HEK293 (cell line): Measurements from ENCODE around the gene DEDD2.

Experiments
- EGR2 ChIP-seq: fragments of 450-650 bp; formaldehyde crosslinking; IDR thresholded peaks from 2 replicates; pipeline ENCODE4 v1.5.1; 2016; ENCODE audit warnings: low read depth, missing biosample characterization, missing genetic modification characterization
- GLIS2 ChIP-seq: fragments of 450-650 bp; formaldehyde crosslinking; IDR thresholded peaks from 2 replicates; pipeline ENCODE4 v1.5.1; 2016; ENCODE audit warnings: missing biosample characterization, missing genetic modification characterization
- KLF8 ChIP-seq: fragments of 450-650 bp; formaldehyde crosslinking; IDR thresholded peaks from 2 replicates; pipeline ENCODE4 v1.5.1; 2016; ENCODE audit warnings: missing biosample characterization, missing genetic modification characterization
- MYNN ChIP-seq: fragments of 450-650 bp; formaldehyde crosslinking; IDR thresholded peaks from 2 replicates; pipeline ENCODE4 v1.5.1; 2016; ENCODE audit warnings: missing biosample characterization, missing genetic modification characterization, borderline replicate concordance
- RBAK ChIP-seq: fragments of 450-650 bp; formaldehyde crosslinking; IDR thresholded peaks from 2 replicates; pipeline ENCODE4 v1.5.1; 2016; ENCODE audit warnings: missing biosample characterization, missing genetic modification characterization
- SALL2 ChIP-seq: fragments of 450-650 bp; formaldehyde crosslinking; IDR thresholded peaks from 2 replicates; pipeline ENCODE4 v1.5.0; 2017; ENCODE audit warnings: missing biosample characterization, mild to moderate bottlenecking, missing genetic modification characterization, borderline replicate concordance
- SETDB1 ChIP-seq: IDR thresholded peaks from one replicate; pipeline ENCODE4 v1.6.1; 2017; ENCODE audit warnings: mild to moderate bottlenecking, low read length, moderate library complexity, mixed read lengths; ENCODE audit not compliant: insufficient read length
- ZBTB1 ChIP-seq: fragments of 450-650 bp; formaldehyde crosslinking; IDR thresholded peaks from 2 replicates; pipeline ENCODE4 v1.5.1; 2016; ENCODE audit warnings: missing biosample characterization, missing genetic modification characterization
- ZBTB48 ChIP-seq: fragments of 450-650 bp; formaldehyde crosslinking; IDR thresholded peaks from 2 replicates; pipeline ENCODE4 v1.5.1; 2016; ENCODE audit warnings: missing biosample characterization, missing genetic modification characterization
- ZFHX2 ChIP-seq: fragments of 450-650 bp; formaldehyde crosslinking; conservative IDR thresholded peaks from 2 replicates; pipeline ENCODE4 v1.5.1; 2016; ENCODE audit warnings: missing biosample characterization, missing genetic modification characterization
- ZFP37 ChIP-seq: fragments of 450-650 bp; formaldehyde crosslinking; IDR thresholded peaks from 2 replicates; pipeline ENCODE4 v1.5.1; 2016; ENCODE audit warnings: missing biosample characterization, missing genetic modification characterization
- ZNF10 ChIP-seq: fragments of 450-650 bp; formaldehyde crosslinking; IDR thresholded peaks from 2 replicates; pipeline ENCODE4 v1.5.1; 2017; ENCODE audit warnings: missing biosample characterization, missing genetic modification characterization
- ZNF133 ChIP-seq: fragments of 450-650 bp; formaldehyde crosslinking; IDR thresholded peaks from 2 replicates; pipeline ENCODE4 v1.5.1; 2016; ENCODE audit warnings: missing biosample characterization, missing genetic modification characterization
- ZNF140 ChIP-seq: fragments of 450-650 bp; formaldehyde crosslinking; IDR thresholded peaks from 2 replicates; pipeline ENCODE4 v1.5.1; 2016; ENCODE audit warnings: missing biosample characterization, missing genetic modification characterization
- ZNF157 ChIP-seq: fragments of 450-650 bp; formaldehyde crosslinking; IDR thresholded peaks from 2 replicates; pipeline ENCODE4 v1.5.1; 2016; ENCODE audit warnings: missing biosample characterization, missing genetic modification characterization
- ZNF175 ChIP-seq: fragments of 450-650 bp; formaldehyde crosslinking; IDR thresholded peaks from 2 replicates; pipeline ENCODE4 v1.5.1; 2016; ENCODE audit warnings: missing biosample characterization, missing genetic modification characterization
- ZNF214 ChIP-seq: fragments of 450-650 bp; formaldehyde crosslinking; IDR thresholded peaks from 2 replicates; pipeline ENCODE4 v1.5.1; 2017; ENCODE audit warnings: missing biosample characterization, mild to moderate bottlenecking, missing genetic modification characterization, borderline replicate concordance
- ZNF239 ChIP-seq: fragments of 450-650 bp; formaldehyde crosslinking; IDR thresholded peaks from 2 replicates; pipeline ENCODE4 v1.5.1; 2016; ENCODE audit warnings: missing biosample characterization, missing genetic modification characterization
- ZNF292 ChIP-seq: fragments of 450-650 bp; formaldehyde crosslinking; IDR thresholded peaks from 2 replicates; pipeline ENCODE4 v1.5.1; 2016; ENCODE audit warnings: low read depth, missing biosample characterization, missing genetic modification characterization, borderline replicate concordance
- ZNF335 ChIP-seq: fragments of 450-650 bp; formaldehyde crosslinking; conservative IDR thresholded peaks from 2 replicates; pipeline ENCODE4 v1.5.1; 2016; ENCODE audit warnings: missing biosample characterization, missing genetic modification characterization
- ZNF341 ChIP-seq: fragments of 450-650 bp; formaldehyde crosslinking; IDR thresholded peaks from 2 replicates; pipeline ENCODE4; 2016; ENCODE audit warnings: low read depth, missing biosample characterization, missing genetic modification characterization
- ZNF354C ChIP-seq: fragments of 450-650 bp; formaldehyde crosslinking; IDR thresholded peaks from 2 replicates; pipeline ENCODE4 v1.5.1; 2016; ENCODE audit warnings: missing biosample characterization, missing genetic modification characterization, low read depth, borderline replicate concordance
- ZNF530 ChIP-seq: fragments of 450-650 bp; formaldehyde crosslinking; IDR thresholded peaks from 2 replicates; pipeline ENCODE4 v1.5.1; 2016; ENCODE audit warnings: low read depth, missing biosample characterization, missing genetic modification characterization
- ZNF610 ChIP-seq: fragments of 450-650 bp; formaldehyde crosslinking; IDR thresholded peaks from 2 replicates; pipeline ENCODE4 v1.5.1; 2016; ENCODE audit warnings: missing biosample characterization, missing genetic modification characterization, borderline replicate concordance
- ZNF830 ChIP-seq: fragments of 450-650 bp; IDR thresholded peaks from 2 replicates; pipeline ENCODE4 v1.5.0; 2018; ENCODE audit warnings: missing biosample characterization, missing genetic modification characterization, low read depth, mild to moderate bottlenecking, moderate library complexity
- ZSCAN16 ChIP-seq: fragments of 450-650 bp; formaldehyde crosslinking; IDR thresholded peaks from 2 replicates; pipeline ENCODE4 v1.5.1; 2016; ENCODE audit warnings: missing biosample characterization, missing genetic modification characterization
- TF ChIP-seq, protein P1 (sequence below): fragments of 450-650 bp; formaldehyde crosslinking; IDR thresholded peaks from 2 replicates; pipeline ENCODE4 v1.5.1; 2016; ENCODE audit warnings: missing biosample characterization, missing genetic modification characterization, borderline replicate concordance
- TF ChIP-seq, protein P2 (sequence below): sonication (generic); formaldehyde crosslinking; IDR thresholded peaks from 2 replicates; pipeline ENCODE4 v1.8.1; 2022; ENCODE audit warnings: mild to moderate bottlenecking, moderate library complexity, missing genetic modification reagents
- TF ChIP-seq, protein P3 (sequence below): fragments of 450-650 bp; formaldehyde crosslinking; optimal IDR thresholded peaks from 2 replicates; pipeline ENCODE3; 2016; ENCODE audit warnings: missing biosample characterization, mild to moderate bottlenecking, missing genetic modification characterization
- TF ChIP-seq, protein P4 (sequence below): fragments of 450-650 bp; formaldehyde crosslinking; IDR thresholded peaks from 2 replicates; pipeline ENCODE4 v1.5.1; 2017; ENCODE audit warnings: missing biosample characterization, missing genetic modification characterization
- TF ChIP-seq, protein P5 (sequence below): fragments of 450-650 bp; formaldehyde crosslinking; IDR thresholded peaks from 2 replicates; pipeline ENCODE4 v1.5.1; 2017; ENCODE audit warnings: missing biosample characterization, missing genetic modification characterization

The DEDD2 gene

DNA sequence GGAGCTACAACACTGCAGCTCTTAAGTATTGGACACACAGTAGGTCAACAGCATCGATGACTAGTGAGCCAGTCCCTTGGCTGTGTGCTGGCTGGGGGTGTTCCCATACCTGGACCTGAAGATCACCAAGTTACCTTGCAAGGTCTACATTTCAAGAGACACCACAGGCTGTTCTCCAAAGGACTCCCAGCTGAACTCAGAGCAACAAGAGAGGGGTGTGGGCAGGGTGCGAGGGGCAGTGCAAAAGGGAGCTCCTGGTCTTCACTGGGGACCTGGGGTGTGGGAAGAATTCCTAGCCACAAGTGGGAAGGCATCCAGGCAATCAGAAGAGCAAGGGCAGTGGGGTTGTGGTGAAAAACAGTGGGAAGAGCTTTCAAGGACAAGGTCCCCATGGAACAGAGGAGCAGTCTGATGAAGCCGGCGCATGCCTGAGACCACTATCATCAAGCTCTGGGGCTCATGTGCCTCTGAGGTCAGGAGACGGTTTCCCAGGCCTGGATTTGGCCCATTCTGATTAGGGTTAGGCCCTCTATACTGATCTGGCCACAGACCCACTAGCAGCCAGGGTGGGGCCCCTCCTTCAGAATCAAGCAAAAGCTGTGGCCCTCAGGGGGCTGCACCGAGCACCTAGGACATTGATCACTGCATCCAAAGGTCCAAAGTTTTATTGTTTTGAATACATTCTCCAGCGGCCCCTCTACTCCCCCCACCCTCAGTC lies 29.6 kb upstream of the DEDD2 start (continued):
- TF ChIP-seq, protein P1, sequence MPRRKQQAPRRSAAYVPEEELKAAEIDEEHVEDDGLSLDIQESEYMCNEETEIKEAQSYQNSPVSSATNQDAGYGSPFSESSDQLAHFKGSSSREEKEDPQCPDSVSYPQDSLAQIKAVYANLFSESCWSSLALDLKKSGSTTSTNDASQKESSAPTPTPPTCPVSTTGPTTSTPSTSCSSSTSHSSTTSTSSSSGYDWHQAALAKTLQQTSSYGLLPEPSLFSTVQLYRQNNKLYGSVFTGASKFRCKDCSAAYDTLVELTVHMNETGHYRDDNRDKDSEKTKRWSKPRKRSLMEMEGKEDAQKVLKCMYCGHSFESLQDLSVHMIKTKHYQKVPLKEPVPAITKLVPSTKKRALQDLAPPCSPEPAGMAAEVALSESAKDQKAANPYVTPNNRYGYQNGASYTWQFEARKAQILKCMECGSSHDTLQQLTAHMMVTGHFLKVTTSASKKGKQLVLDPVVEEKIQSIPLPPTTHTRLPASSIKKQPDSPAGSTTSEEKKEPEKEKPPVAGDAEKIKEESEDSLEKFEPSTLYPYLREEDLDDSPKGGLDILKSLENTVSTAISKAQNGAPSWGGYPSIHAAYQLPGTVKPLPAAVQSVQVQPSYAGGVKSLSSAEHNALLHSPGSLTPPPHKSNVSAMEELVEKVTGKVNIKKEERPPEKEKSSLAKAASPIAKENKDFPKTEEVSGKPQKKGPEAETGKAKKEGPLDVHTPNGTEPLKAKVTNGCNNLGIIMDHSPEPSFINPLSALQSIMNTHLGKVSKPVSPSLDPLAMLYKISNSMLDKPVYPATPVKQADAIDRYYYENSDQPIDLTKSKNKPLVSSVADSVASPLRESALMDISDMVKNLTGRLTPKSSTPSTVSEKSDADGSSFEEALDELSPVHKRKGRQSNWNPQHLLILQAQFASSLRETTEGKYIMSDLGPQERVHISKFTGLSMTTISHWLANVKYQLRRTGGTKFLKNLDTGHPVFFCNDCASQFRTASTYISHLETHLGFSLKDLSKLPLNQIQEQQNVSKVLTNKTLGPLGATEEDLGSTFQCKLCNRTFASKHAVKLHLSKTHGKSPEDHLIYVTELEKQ (tag by site-specific recombination) = no peak
- TF ChIP-seq ZNF10 (tag by site-specific recombination) = peak; percentile 91
- peak; percentile 90 for TF ChIP-seq EGR2 (tag by site-specific recombination)
- 0 out of 2 replicates have a peak, but pooled peaks have one; percentile 17 for TF ChIP-seq GLIS2 (tag by site-specific recombination)
- TF ChIP-seq SETDB1 = no peak
- no peak for TF ChIP-seq ZNF530
- TF ChIP-seq, protein P2, sequence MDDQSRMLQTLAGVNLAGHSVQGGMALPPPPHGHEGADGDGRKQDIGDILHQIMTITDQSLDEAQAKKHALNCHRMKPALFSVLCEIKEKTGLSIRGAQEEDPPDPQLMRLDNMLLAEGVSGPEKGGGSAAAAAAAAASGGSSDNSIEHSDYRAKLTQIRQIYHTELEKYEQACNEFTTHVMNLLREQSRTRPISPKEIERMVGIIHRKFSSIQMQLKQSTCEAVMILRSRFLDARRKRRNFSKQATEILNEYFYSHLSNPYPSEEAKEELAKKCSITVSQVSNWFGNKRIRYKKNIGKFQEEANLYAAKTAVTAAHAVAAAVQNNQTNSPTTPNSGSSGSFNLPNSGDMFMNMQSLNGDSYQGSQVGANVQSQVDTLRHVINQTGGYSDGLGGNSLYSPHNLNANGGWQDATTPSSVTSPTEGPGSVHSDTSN (CRISPR knock-in tag) = no peak
- no peak for TF ChIP-seq ZBTB1 (tag by site-specific recombination)
- TF ChIP-seq ZNF610 (tag by site-specific recombination) = no peak
- TF ChIP-seq, protein P3, sequence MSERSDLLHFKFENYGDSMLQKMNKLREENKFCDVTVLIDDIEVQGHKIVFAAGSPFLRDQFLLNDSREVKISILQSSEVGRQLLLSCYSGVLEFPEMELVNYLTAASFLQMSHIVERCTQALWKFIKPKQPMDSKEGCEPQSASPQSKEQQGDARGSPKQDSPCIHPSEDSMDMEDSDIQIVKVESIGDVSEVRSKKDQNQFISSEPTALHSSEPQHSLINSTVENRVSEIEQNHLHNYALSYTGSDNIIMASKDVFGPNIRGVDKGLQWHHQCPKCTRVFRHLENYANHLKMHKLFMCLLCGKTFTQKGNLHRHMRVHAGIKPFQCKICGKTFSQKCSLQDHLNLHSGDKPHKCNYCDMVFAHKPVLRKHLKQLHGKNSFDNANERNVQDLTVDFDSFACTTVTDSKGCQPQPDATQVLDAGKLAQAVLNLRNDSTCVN = no peak
- no peak for TF ChIP-seq ZNF830 (tag by site-specific recombination)
- TF ChIP-seq RBAK (tag by site-specific recombination) = no peak
- 0 out of 2 replicates have a peak, but pooled peaks have one; percentile 39 for TF ChIP-seq ZFP37 (tag by site-specific recombination)
- TF ChIP-seq ZNF335 (tag by site-specific recombination) = no peak; the same call in 1 of the 2 replicates
- TF ChIP-seq ZNF140 (tag by site-specific recombination) = no peak
- TF ChIP-seq, protein P4, sequence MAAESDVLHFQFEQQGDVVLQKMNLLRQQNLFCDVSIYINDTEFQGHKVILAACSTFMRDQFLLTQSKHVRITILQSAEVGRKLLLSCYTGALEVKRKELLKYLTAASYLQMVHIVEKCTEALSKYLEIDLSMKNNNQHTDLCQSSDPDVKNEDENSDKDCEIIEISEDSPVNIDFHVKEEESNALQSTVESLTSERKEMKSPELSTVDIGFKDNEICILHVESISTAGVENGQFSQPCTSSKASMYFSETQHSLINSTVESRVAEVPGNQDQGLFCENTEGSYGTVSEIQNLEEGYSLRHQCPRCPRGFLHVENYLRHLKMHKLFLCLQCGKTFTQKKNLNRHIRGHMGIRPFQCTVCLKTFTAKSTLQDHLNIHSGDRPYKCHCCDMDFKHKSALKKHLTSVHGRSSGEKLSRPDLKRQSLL = no peak
- no peak for TF ChIP-seq ZNF354C (tag by site-specific recombination)
- no peak for TF ChIP-seq ZNF157
- no peak for TF ChIP-seq ZNF133 (tag by site-specific recombination)
- no peak for TF ChIP-seq ZNF239 (tag by site-specific recombination)
- no peak for TF ChIP-seq SALL2 (tag by site-specific recombination)
- TF ChIP-seq ZBTB48 = peak; percentile 30; the same call in 1 of the 2 replicates
- TF ChIP-seq, protein P5, sequence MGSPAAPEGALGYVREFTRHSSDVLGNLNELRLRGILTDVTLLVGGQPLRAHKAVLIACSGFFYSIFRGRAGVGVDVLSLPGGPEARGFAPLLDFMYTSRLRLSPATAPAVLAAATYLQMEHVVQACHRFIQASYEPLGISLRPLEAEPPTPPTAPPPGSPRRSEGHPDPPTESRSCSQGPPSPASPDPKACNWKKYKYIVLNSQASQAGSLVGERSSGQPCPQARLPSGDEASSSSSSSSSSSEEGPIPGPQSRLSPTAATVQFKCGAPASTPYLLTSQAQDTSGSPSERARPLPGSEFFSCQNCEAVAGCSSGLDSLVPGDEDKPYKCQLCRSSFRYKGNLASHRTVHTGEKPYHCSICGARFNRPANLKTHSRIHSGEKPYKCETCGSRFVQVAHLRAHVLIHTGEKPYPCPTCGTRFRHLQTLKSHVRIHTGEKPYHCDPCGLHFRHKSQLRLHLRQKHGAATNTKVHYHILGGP (tag by site-specific recombination) = no peak
- TF ChIP-seq ZNF292 = no peak
- TF ChIP-seq ZNF214 (tag by site-specific recombination) = no peak
- no peak for TF ChIP-seq ZNF175 (tag by site-specific recombination)
- TF ChIP-seq MYNN (tag by site-specific recombination) = no peak
- peak; percentile 52; the same call in 1 of the 2 replicates for TF ChIP-seq KLF8 (tag by site-specific recombination)
- TF ChIP-seq ZNF341 (tag by site-specific recombination) = peak; percentile 92
- no peak for TF ChIP-seq ZSCAN16 (tag by site-specific recombination)
- TF ChIP-seq ZFHX2 (tag by site-specific recombination) = peak; percentile 84
